OCI-LY7 (cell line): ENCODE results near the gene TPPP3.

ENCODE experiments used
- EZH2phosphoT487 ChIP-seq: fragments of 200-600 bp; sonication (generic); IDR thresholded peaks from 2 replicates; pipeline ENCODE4 v1.6.1; 2018; ENCODE audit warnings: low read depth, borderline replicate concordance, mild to moderate bottlenecking, mixed run types, antibody characterized with exemption, low read length, moderate library complexity, mixed read lengths
- TF ChIP-seq, protein P1 (sequence below): fragments of 200-600 bp; sonication (generic); conservative IDR thresholded peaks from 2 replicates; pipeline ENCODE4 v1.5.1; 2014; ENCODE audit warnings: mild to moderate bottlenecking, antibody characterized with exemption, low read length, moderate library complexity, mixed read lengths

DNA sequence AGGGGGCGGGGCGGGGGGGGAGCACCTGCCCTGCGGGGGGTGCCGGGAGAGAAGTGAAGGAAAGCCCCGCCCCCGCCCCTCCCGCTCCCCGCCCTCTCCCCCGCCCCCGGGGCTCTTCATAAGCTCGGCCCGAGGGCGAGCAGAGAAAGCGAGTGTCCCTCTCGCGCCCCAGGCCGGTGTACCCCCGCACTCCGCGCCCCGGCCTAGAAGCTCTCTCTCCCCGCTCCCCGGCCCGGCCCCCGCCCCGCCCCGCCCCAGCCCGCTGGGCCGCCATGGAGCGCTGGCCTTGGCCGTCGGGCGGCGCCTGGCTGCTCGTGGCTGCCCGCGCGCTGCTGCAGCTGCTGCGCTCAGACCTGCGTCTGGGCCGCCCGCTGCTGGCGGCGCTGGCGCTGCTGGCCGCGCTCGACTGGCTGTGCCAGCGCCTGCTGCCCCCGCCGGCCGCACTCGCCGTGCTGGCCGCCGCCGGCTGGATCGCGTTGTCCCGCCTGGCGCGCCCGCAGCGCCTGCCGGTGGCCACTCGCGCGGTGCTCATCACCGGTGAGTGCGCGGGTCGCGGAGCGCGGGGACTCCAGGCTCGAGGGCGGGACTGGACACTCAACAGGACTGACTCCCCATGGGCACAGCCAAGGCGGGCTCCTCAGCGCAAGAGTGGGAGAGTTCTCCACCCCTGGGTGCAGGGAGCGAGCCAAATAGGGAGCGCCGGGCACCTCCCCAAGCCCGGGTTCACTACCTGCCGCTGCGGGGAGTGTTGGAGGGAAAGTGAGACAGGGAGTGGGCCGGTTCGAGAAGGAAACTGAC, 37.9 kb upstream of the TPPP3 start, which contains the start of gene HSD11B2:
- TF ChIP-seq, protein P1, sequence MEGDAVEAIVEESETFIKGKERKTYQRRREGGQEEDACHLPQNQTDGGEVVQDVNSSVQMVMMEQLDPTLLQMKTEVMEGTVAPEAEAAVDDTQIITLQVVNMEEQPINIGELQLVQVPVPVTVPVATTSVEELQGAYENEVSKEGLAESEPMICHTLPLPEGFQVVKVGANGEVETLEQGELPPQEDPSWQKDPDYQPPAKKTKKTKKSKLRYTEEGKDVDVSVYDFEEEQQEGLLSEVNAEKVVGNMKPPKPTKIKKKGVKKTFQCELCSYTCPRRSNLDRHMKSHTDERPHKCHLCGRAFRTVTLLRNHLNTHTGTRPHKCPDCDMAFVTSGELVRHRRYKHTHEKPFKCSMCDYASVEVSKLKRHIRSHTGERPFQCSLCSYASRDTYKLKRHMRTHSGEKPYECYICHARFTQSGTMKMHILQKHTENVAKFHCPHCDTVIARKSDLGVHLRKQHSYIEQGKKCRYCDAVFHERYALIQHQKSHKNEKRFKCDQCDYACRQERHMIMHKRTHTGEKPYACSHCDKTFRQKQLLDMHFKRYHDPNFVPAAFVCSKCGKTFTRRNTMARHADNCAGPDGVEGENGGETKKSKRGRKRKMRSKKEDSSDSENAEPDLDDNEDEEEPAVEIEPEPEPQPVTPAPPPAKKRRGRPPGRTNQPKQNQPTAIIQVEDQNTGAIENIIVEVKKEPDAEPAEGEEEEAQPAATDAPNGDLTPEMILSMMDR = no peak
- TF ChIP-seq EZH2phosphoT487 = no peak
